Peyer's patch (tissue), 4 donors: ENCODE data around the gene NONO. TPM values are rescaled to one million over a fixed set of nuclear protein-coding genes. Genes with fewer than 3 reads are reported as not detected.
"Not testable (repeated sequence)": the region's sequence is repeated elsewhere in the genome, so short reads cannot be mapped to it uniquely, and the experiment has no call there.

Source experiments
- DNase-seq, 3 donors: peaks; one replicate each; pipeline ENCODE4 v3.0.0-alpha.2; 2017 to 2019
- H3K27ac ChIP-seq, 4 donors: fragments of 200-600 bp; sonication (generic); one replicate each; pipeline ENCODE4 v1.5.1; 2016 to 2019
- H3K27me3 ChIP-seq, 2 donors: fragments of 200-600 bp; sonication (generic); one replicate each; pipeline ENCODE4 v1.5.1; 2019
- H3K36me3 ChIP-seq, 3 donors: fragments of 200-600 bp; sonication (generic); one replicate each; pipeline ENCODE4 v1.5.1; 2016 to 2019
- H3K4me1 ChIP-seq, 4 donors: fragments of 200-600 bp; sonication (generic); one replicate each; pipeline ENCODE4 v1.5.1; 2016 to 2019
- H3K4me3 ChIP-seq, 4 donors: fragments of 200-600 bp; sonication (generic); 1 replicate in 3 of 4; 2 replicates in 1 of 4; pipeline ENCODE4 v1.5.1; 2016 to 2019; ENCODE audit warnings: mild to moderate bottlenecking in 1 of 4
- H3K9me3 ChIP-seq, 4 donors: fragments of 200-600 bp; sonication (generic); one replicate each; pipeline ENCODE4 v1.5.1; 2016 to 2019; ENCODE audit warnings: mild to moderate bottlenecking in 1 of 4
- POLR2A ChIP-seq, 2 donors: fragments of 450-650 bp; IDR thresholded peaks; one replicate each; pipeline ENCODE4 v1.5.1; 2017; ENCODE audit warnings: antibody characterized with exemption in 2 of 2, mild to moderate bottlenecking in 2 of 2, moderate library complexity in 2 of 2
- total RNA-seq, 4 donors: library from RNA; depleted of rRNA; stranded (reverse); fragments of >200 nt; gene quantifications; one replicate each; pipeline ENCODE4 v1.1.0, GENCODE V29; 2016
- TF ChIP-seq, protein P1 (sequence below), 6 experiments: fragments of 450-650 bp in 4 of 6; fragments of 200-600 bp in 2 of 6; sonication (generic) in 1 of 6; IDR thresholded peaks; one replicate each; pipeline ENCODE4 v1.5.1; 2017 to 2019; ENCODE audit warnings: antibody characterized with exemption in 6 of 6, mild to moderate bottlenecking in 3 of 6, moderate library complexity in 1 of 6

The NONO gene
- total RNA-seq, 4 donors from 2014 or later = 167 to 559 (median 214) TPM

DNA sequence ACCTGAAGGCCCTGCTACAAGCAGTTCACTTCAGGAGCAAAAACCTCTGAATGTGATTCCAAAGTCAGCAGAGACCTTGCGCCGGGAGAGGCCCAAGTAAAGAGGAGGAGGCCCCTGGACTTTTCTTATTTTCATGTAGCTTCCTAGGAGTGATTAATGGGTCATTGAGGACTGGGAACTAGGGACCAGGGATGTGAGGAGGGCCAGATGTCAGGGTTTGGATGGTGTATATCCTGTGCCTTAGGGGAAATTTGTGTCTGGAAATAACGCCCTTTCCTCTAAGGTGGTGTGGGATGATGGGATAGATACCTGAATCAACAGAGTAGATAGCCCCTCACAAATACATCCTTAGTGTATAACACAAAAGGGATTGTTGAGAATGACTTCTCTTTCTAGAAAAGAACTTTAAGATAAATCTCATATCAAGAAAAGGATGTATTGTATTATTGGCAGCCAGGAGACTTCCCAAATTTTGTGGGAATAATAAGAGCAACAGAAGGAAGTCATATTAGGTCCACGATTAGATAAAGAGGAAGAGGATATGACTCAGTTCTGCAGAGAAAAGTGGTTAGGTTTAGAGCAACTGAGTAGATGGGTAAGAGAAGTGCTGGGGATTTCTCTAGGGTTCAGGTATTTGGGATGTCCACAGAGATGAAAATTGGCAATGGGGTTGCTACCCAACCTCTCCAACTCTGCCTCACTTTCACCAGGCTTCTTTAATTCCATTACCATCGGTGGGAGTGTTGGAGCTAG is 19.2 kb downstream of the NONO start:
- no peak for TF ChIP-seq POLR2A (IDR thresholded peaks at IDR 0.05)
- TF ChIP-seq, protein P1, sequence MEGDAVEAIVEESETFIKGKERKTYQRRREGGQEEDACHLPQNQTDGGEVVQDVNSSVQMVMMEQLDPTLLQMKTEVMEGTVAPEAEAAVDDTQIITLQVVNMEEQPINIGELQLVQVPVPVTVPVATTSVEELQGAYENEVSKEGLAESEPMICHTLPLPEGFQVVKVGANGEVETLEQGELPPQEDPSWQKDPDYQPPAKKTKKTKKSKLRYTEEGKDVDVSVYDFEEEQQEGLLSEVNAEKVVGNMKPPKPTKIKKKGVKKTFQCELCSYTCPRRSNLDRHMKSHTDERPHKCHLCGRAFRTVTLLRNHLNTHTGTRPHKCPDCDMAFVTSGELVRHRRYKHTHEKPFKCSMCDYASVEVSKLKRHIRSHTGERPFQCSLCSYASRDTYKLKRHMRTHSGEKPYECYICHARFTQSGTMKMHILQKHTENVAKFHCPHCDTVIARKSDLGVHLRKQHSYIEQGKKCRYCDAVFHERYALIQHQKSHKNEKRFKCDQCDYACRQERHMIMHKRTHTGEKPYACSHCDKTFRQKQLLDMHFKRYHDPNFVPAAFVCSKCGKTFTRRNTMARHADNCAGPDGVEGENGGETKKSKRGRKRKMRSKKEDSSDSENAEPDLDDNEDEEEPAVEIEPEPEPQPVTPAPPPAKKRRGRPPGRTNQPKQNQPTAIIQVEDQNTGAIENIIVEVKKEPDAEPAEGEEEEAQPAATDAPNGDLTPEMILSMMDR (IDR thresholded peaks at IDR 0.05) = no peak
- H3K27ac ChIP-seq = no peak overlapping the region

DNA sequence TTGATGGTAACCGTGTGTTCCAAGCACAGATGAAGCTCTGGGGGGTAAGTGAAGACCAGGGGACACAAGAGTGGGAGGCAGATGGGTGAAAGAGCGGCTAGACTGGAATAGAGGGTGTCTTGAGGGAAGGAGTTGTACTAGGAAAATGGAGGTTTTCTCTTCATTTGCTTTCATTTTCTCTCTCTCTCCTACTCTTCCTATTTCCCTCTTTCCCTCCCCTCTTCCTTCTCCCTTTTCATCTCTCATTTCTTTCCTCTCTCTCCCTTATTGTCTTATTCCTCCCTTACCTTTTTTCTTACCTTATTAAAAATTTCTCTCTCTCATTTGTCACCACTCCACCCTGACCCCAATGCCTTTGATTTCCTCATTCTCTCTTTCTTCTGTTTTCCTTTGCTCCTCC is 21.1 kb downstream of the NONO start:
- H3K4me3 ChIP-seq = no peak overlapping the region
- peaks cover 0 to 5% (median 0%) of the 10 kb centered on the region in 3 donors for H3K36me3 ChIP-seq
- DNase-seq = no peak

More for the DNA sequence above, 19.2 kb downstream of the NONO start:
- no peak for DNase-seq
- Histone ChIP-seq H3K9me3 (no peaks in the 10 kb centered on the region), H3K4me3 (no peak overlapping the region), H3K4me1 (no peaks in the 10 kb centered on the region), H3K27me3 (no peaks in the 10 kb centered on the region), H3K36me3 (peaks cover 0 to 24% (median 0%) of the 10 kb centered on the region in 3 donors)

DNA sequence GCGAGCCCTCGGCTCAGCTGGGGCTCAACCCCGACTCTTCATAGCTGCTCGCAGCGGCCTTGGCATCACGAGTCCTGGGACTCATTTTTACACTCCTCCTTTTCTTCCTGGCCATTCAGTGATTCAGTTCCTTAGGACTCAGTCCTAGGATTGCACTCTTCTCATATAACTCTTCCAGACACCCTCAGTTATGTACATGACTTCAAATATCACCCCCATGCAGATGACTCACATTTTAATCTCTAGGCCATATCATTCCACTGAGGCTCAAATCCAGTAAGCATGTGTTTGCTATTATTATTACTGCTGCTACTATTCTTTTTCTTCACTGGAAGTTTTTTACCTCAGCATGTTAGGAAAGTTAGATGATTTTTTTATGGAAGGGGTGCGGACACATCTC is 32.5 kb downstream of the NONO start:
- Histone ChIP-seq H3K9me3 (no peaks in the 10 kb centered on the region), H3K4me1 (no peaks in the 10 kb centered on the region), H3K27ac (no peak overlapping the region), H3K27me3 (no peaks in the 10 kb centered on the region), H3K4me3 (no peak overlapping the region), H3K36me3 (no peaks in the 10 kb centered on the region)
- DNase-seq = no peak
- TF ChIP-seq, protein P1 (IDR thresholded peaks at IDR 0.05) = no peak
- no peak for TF ChIP-seq POLR2A (IDR thresholded peaks at IDR 0.05)

More for the DNA sequence above, 21.1 kb downstream of the NONO start:
- Histone ChIP-seq H3K27me3 (no peaks in the 10 kb centered on the region), H3K27ac (no peak overlapping the region), H3K9me3 (no peaks in the 10 kb centered on the region), H3K4me1 (no peaks in the 10 kb centered on the region)
- TF ChIP-seq POLR2A (IDR thresholded peaks at IDR 0.05) = no peak
- TF ChIP-seq, protein P1 (IDR thresholded peaks at IDR 0.05) = no peak

DNA sequence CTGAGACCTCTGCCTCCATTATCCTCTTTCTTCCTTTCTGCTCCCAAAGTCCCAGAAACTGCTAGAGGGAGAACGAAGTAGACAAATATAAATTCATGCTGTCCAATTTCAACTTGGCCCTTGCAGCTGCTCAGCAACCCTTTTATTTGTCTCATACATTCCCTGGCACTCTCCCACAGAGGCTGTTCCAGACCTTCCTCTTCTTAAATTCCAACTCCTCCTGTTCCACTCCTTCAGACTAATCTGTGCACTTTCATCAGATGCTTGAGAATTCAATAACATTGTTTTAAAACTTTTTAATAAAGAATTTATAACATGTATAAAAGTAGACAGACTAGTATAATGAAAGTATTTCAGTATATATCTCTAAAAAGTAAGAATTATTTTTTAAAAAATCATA is 33.5 kb downstream of the NONO start:
- H3K4me3 ChIP-seq, H3K27me3 ChIP-seq, H3K36me3 ChIP-seq, H3K9me3 ChIP-seq, H3K27ac ChIP-seq, H3K4me1 ChIP-seq, DNase-seq: not testable (repeated sequence)

DNA sequence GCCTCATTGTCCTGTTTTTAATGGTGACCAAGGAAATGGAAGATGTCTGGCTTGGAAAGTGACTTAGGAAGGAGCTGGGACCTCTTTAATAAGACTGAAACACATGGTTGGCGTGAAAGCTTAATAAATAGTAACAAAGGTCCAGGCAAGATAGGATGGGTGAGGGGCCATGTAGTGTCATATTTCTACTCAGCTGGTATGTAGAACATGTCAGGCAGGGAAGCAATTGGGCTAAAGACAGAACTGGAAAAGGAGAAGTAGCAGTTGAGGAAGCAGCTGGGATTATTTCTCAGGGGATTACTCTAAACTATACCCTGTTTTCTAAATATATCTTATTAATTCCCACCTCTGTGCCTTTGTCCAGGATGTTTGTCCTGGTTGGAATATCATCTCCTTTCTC is 36.7 kb downstream of the NONO start:
- no peak overlapping the region for H3K4me3 ChIP-seq
- no peaks in the 10 kb centered on the region for H3K4me1 ChIP-seq
- no peaks in the 10 kb centered on the region for H3K9me3 ChIP-seq
- H3K27ac ChIP-seq = no peak overlapping the region
- no peaks in the 10 kb centered on the region for H3K27me3 ChIP-seq
- DNase-seq = no peak
- TF ChIP-seq, protein P1 (IDR thresholded peaks at IDR 0.05) = no peak
- no peak for TF ChIP-seq POLR2A (IDR thresholded peaks at IDR 0.05)
- H3K36me3 ChIP-seq = no peaks in the 10 kb centered on the region

DNA sequence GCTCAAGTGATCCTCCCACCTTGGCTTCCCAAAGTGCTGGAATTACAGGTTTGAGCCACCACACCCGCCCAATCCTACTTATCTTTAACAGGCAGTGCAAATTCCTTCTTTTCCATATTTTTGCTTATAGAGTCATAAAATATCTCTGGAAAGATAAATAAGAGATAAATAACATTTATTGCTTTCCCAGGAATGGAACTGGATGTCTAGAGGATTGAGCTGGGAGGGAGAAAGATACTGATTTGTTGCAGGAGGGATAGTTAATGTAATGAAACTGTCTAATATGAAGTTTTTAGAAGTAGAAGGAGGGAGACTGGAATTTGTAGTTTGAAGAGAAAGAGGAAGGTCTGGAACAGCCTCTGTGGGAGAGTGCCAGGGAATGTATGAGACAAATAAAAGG is 38.3 kb downstream of the NONO start:
- peaks cover 0 to 7% (median 0%) of the 10 kb centered on the region in 4 donors for H3K9me3 ChIP-seq
- no peak for TF ChIP-seq POLR2A (IDR thresholded peaks at IDR 0.05)
- TF ChIP-seq, protein P1 (IDR thresholded peaks at IDR 0.05) = no peak
- no peak overlapping the region for H3K4me3 ChIP-seq
- no peaks in the 10 kb centered on the region for H3K27me3 ChIP-seq
- H3K27ac ChIP-seq = no peak overlapping the region
- no peak for DNase-seq
- no peaks in the 10 kb centered on the region for H3K36me3 ChIP-seq
- no peaks in the 10 kb centered on the region for H3K4me1 ChIP-seq

DNA sequence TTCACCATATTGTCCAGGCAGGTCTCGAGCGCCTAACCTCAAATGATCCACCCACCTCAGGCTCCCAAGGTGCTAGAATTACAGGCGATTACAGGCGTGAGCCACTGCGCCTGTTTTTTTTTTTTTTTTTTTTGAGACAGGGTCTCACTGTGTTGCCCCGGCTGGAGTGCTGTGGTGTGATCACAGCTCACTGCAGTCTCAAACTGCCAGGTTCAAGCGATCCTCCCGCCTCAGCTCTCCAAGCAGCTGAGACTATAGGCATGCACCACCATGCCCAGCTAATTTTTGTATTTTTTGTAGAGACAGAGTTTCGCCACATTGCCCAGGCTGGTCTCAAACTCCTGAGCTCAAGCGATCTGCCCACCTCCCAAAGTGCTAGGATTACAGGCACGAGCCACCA is 41.0 kb downstream of the NONO start:
- not testable (repeated sequence) for H3K27me3 ChIP-seq, DNase-seq, H3K36me3 ChIP-seq, H3K9me3 ChIP-seq, H3K4me3 ChIP-seq, H3K4me1 ChIP-seq, H3K27ac ChIP-seq
